CD4-positive, alpha-beta T cell treated with Interleukin-10 for 1 hour (primary cell): Measurements from ENCODE around the gene IL1A.
"Not testable (repeated sequence)": the region's sequence is repeated elsewhere in the genome, so short reads cannot be mapped to it uniquely, and the experiment has no call there.

Source experiments
- DNase-seq: peaks from one replicate; pipeline ENCODE4 v3.0.0-alpha.2; 2020

Gene IL1A

GRCh38 chr2:112784199-112785189 lies at the start of gene IL1A:
TSS of gene IL1A (minus strand) at chr2:112784493. CDS start at chr2:112783770, 723 bp downstream.
- no peak for DNase-seq

GRCh38 chr2:112833976-112834375 lies 49.7 kb upstream of the IL1A start:
- DNase-seq = no peak

GRCh38 chr2:112833639-112833931 lies 49.3 kb upstream of the IL1A start:
- DNase-seq = not testable (repeated sequence)

- no peak for DNase-seq
Observed at GRCh38 chr2:112832841-112833638, 48.7 kb upstream of the IL1A start.

- DNase-seq = no peak
Observed at GRCh38 chr2:112831946-112832840, 47.9 kb upstream of the IL1A start.

GRCh38 chr2:112831513-112831845 lies 47.2 kb upstream of the IL1A start:
- no peak for DNase-seq

GRCh38 chr2:112830682-112831512 lies 46.6 kb upstream of the IL1A start:
- no peak for DNase-seq

GRCh38 chr2:112829961-112830681 lies 45.8 kb upstream of the IL1A start:
- no peak for DNase-seq

- DNase-seq = no peak
Observed at GRCh38 chr2:112829101-112829960, 45.0 kb upstream of the IL1A start.

- no peak for DNase-seq
Observed at GRCh38 chr2:112828251-112828691, 44.0 kb upstream of the IL1A start.

GRCh38 chr2:112827604-112828185 lies 43.4 kb upstream of the IL1A start:
- no peak for DNase-seq

GRCh38 chr2:112827009-112827408 lies 42.7 kb upstream of the IL1A start:
- no peak for DNase-seq

- no peak for DNase-seq
Observed at GRCh38 chr2:112825706-112826105, 41.4 kb upstream of the IL1A start.

GRCh38 chr2:112824694-112825085 lies 40.4 kb upstream of the IL1A start:
- DNase-seq = no peak

GRCh38 chr2:112821682-112822081 lies 37.4 kb upstream of the IL1A start:
- no peak for DNase-seq

- no peak for DNase-seq
Observed at GRCh38 chr2:112821142-112821541, 36.8 kb upstream of the IL1A start.

GRCh38 chr2:112820343-112820742 lies 36.0 kb upstream of the IL1A start:
- DNase-seq = no peak

- no peak for DNase-seq
Observed at GRCh38 chr2:112819081-112819480, 34.8 kb upstream of the IL1A start.

- no peak for DNase-seq
Observed at GRCh38 chr2:112818094-112818902, 34.0 kb upstream of the IL1A start.
